Dermis microvascular lymphatic vessel endothelial cell (primary cell): ENCODE data around the gene STARD10. TPM values are rescaled to one million over a fixed set of nuclear protein-coding genes. Genes with fewer than 3 reads are reported as not detected.

Source experiments
- DNase-seq, 2 donors: peaks; one replicate each; pipeline versions ENCODE4 v3.0.0 to v3.0.0-alpha.2; 2010; ENCODE audit warnings: low read depth in 2 of 2
- total RNA-seq: library from RNA; depleted of rRNA; stranded (reverse); fragments of >200 nt; gene quantifications from 2 replicates; pipeline ENCODE4 v1.2.1, GENCODE V29; 2014

The STARD10 gene
- total RNA-seq, 1 donor from 2014 or later = 54.3 TPM

DNA sequence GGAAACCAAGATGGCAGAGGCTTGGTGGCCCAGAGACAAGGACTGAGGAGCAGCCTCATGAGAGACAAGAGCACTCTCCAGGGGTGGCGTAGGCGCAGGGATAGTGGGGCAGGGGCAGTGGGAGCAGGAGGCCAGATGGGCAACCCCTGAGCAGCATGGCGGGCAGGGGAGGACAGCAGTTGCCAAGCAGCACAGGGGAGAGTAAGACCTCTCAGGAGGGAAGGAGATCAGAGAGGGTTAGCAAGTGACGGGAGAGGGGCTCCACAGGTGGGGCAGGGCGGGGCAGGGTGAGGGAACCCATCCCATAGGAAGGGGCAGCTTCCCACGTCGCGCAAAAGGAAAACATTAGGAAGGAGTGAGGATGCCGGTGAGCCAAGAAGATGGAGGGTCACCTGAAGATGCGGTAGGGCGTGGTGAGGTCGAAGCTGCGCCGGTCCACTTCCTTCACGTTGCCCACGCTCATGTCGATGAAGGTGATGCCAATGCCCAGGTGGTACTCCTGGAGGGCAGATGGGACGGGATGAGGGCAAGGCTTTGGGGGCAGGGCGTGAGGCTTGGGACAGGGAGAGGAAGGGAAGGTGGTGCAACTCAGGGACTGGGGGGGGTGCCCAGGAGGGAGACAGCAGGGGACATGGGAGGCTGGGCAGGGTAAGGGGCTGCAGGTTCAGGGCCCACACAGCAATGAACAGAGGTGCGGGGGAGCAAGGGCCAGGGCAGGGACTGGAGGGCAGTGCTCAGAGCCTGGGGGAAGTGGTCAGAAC, 84.2 kb downstream of the STARD10 start:
- no peak for DNase-seq

DNA sequence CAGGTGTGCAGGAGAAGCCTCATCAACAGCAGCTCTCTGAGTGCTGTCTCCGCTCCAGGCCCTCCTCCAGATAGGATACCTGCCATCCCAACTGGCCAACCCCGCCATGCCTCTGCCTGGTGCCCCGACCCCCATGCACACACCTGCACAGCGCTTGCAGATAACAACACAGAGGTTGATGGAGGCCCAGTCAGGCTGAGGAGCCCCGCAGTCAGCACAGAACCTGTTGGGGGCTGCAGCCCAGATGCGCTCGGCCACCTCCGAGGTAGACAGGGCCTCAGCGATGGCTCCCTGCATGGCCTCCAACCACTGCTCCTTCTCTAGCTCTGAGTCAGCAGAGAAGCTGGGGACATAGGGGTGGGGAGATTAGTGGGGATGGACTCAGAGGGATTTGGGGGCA, 86.8 kb downstream of the STARD10 start:
- no peak for DNase-seq

DNA sequence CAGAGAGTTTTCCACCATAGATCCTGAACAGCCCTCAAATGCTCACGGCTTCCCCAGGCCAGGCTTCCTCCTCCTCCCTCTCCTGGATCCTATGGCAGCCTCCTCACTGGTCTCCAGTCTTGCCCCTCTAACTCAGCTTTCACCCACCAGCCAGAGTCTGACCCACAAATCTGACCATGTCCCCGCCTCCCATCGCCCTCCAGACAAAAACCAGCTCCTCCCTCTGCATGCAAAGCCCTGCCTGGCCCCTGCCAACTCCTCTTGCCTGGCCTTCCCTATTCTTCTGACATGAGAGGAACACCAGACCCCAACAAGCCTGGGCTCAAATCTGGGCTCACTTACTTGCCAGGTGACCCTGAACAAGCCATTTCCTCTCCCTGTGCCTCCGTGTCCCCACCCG, 87.3 kb downstream of the STARD10 start:
- DNase-seq = no peak

DNA sequence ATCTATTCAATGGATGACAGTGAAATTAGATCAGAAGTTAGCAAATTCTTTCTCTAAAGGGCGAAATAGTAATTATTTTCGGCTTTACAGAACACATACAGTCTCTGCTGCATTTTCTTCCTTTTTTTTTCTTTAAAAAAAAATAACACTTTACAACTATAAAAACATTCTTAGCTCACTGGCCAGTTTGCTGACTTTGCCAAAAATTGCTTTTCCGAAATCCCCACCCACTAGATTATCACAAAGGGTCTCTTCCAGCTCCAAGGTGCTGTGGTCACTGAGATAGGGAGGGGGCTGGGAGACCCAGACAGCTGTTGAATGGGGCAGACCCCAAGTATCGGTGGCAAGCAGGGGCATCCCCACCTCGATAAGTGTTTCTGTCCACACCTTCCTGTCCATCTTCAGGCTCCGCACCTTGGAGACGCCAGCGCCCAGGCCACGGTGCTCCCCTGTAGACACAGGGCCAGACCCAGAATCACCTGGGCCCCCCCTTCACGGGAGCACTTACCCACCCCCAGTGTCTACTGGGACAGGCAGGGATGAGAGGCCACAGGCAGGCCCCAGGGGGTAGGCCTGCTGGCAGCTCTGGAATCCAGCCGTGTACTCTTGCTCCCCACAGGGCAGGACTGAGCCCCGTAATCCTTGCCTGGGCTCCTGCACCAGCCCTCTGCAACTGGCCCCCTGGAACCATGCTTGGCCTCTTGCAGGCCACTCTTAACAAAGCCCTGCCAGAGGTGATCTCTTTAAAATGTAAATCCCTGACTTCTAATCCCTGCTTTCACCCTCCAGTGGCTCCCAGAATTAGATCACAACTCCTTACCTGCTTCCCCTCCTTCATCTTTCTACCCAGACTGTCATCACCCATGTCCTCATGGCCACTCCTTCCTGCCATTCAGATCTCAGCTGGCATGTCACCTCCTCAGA, 88.1 kb downstream of the STARD10 start:
- no peak for DNase-seq

DNA sequence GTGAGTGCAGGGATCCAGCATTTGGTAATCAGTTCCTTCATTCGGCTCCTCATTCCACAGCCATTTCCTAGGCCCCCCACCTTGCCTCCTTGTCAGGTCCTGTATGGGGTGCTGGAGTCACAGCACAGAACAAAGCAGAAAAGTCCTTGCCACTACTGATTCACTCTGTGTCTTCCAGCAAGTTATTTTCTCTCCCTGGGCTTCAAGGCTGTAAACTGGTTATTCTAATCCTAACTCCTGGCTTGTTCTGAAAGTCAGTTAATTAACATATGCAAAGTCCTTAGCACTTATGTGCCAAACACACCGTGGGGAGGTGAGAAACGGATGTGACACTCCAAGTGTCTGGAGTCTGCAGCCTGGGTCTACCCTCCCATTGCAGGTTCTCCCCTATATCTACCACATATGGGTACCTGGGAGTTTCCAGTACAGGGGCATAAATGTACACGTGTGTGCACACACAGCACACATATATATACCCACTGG, 89.0 kb downstream of the STARD10 start:
- no peak for DNase-seq

Other genes with a start within 250 kb of the STARD10 start
- 168 and 433 TPM in 2 replicates for gene PDE2A, start 119.6 kb downstream of the STARD10 start, total RNA-seq
- gene ARAP1, start 41.6 kb downstream of the STARD10 start, total RNA-seq = 73.7 and 88.5 TPM in 2 replicates
- gene ATG16L2, start 20.4 kb upstream of the STARD10 start, total RNA-seq = 4.7 and 8.9 TPM in 2 replicates